ENCODE data around the gene GSTA2. TPM values are rescaled to one million over a fixed set of nuclear protein-coding genes. Genes with fewer than 3 reads are reported as not detected.
"Not testable (repeated sequence)": the region's sequence is repeated elsewhere in the genome, so short reads cannot be mapped to it uniquely, and the experiment has no call there.

The GSTA2 gene
- total RNA-seq, 2 donors from 2014 or later: not detected

DNA sequence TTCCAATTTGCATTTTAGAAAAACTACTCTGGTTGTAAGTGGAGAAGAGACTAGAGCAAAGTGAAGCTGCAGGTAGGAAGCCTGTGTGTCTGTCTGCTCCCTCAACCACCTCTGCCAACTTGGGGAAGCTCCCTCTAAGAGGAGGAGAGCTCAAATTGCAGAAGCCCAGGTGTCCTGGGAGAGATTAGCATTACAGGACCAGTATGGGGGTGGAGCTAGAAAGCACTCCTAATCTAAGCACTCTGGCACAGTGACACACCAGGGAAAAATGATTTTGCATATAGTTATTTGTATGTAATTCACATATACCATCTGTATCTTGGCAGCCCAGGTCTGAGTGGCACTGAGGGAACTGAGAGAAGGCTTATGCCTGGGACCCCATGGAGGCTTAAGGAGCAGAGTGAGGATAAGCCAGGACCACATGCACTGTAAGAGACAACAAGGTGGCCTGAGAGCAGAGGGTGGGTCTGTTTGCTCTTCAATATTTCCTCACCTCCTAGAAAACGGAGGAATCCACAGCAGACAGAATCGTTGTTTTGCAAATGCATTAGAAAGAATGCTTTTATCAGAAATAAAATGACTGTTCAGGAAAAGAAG lies 13.6 kb downstream of the GSTA2 start:
- ATAC-seq: no peak
- H3K9me3 ChIP-seq (ENCODE audit: control insufficient read depth, low read length, poor library complexity, severe bottlenecking): no peaks in the 10 kb centered on the region

DNA sequence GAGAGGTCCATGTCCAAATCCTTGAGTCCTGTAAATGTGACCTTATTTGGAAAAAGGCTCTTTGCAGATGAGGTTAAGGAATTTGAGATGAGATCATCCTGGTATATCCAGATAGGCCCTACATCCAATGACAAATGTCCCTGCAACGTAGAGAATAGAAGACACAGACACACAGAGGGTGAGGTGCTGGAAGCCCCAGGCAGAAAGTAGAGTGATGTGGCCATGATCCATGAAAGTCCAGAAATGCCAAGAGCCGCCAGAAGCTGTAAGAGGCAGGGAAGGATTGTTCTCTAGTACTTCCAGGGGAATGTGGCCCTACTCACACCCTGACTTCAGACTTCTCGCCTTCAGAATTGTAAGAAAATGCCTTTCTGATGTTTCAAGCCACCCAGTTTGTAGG lies 16.0 kb downstream of the GSTA2 start:
- not testable (repeated sequence) for ATAC-seq; H3K4me1 Mint-ChIP-seq; H3K4me3 Mint-ChIP-seq; DNase-seq; H3K27ac Mint-ChIP-seq; H3K36me3 Mint-ChIP-seq (ENCODE audit: low read depth); H3K9me3 ChIP-seq (ENCODE audit: control insufficient read depth, low read length, poor library complexity, severe bottlenecking)
- H3K27me3 Mint-ChIP-seq: peaks cover 39% of the 10 kb centered on the region

More for the DNA sequence above, 13.6 kb downstream of the GSTA2 start:
- DNase-seq: no peak
- Mint-ChIP-seq H3K4me3 (no peak overlapping the region), H3K36me3 (ENCODE audit: low read depth) (no peaks in the 10 kb centered on the region), H3K27me3 (peaks cover 32% of the 10 kb centered on the region), H3K27ac (no peak overlapping the region), H3K4me1 (peaks cover 2% of the 10 kb centered on the region)

DNA sequence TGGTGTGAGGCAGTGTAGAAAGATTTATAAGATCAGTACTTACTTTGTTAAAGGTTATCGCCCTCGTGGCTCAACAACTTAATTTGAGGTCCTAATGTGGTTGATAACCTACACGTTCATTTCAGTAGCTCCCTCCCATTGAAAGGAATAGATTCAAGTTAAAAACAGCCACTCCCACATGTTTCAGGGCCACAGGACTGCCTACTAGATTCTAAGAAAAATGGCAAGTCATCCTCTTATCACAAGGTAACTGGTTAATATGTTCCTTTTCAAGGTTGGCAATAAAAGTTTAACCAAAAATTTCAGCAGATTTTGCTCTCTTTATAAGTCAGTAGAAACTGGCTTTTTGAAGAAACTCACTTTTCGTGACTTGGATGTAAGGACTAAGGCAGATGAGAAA lies 17.1 kb downstream of the GSTA2 start:
- H3K27ac Mint-ChIP-seq: no peak overlapping the region

GRCh38 chr6:52745764-52746201 lies 17.5 kb downstream of the GSTA2 start:
- no peak overlapping the region for H3K27ac Mint-ChIP-seq
- peaks cover 2% of the 10 kb centered on the region for H3K4me1 Mint-ChIP-seq
- no peaks in the 10 kb centered on the region for H3K9me3 ChIP-seq (ENCODE audit: control insufficient read depth, low read length, poor library complexity, severe bottlenecking)
- DNase-seq: no peak
- H3K36me3 Mint-ChIP-seq (ENCODE audit: low read depth): peaks cover 3% of the 10 kb centered on the region
- H3K27me3 Mint-ChIP-seq: peaks cover 43% of the 10 kb centered on the region
- no peak for ATAC-seq
- H3K4me3 Mint-ChIP-seq: no peak overlapping the region

More for the DNA sequence above, 17.1 kb downstream of the GSTA2 start:
- Mint-ChIP-seq H3K4me1 (peaks cover 2% of the 10 kb centered on the region), H3K36me3 (ENCODE audit: low read depth) (peaks cover 3% of the 10 kb centered on the region), H3K4me3 (no peak overlapping the region), H3K27me3 (peaks cover 43% of the 10 kb centered on the region)
- DNase-seq (no peak), ATAC-seq (no peak)
- H3K9me3 ChIP-seq (ENCODE audit: control insufficient read depth, low read length, poor library complexity, severe bottlenecking): no peaks in the 10 kb centered on the region

DNA sequence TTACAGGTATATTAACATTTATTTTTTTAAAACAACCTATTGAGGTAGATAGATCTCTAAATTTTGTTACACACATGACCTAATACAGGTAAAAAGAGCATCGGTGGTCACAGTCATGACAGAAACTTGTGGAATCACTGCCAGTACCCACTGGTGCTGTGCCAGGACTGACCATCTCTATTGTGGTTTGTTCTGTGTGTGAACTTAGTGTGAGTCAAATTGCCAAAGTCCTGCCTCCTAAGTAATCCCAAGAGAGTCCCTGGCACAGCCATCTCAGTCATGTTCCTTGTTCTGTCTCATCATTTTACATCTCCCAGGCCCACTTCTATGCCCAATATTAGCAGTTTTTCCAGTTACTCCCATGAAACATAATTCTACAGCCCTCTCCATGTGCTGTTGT lies 21.4 kb downstream of the GSTA2 start:
- peaks cover 38% of the 10 kb centered on the region for H3K27me3 Mint-ChIP-seq
- DNase-seq: no peak
- peaks cover 5% of the 10 kb centered on the region for H3K36me3 Mint-ChIP-seq (ENCODE audit: low read depth)
- no peaks in the 10 kb centered on the region for H3K9me3 ChIP-seq (ENCODE audit: control insufficient read depth, low read length, poor library complexity, severe bottlenecking)
- no peak for ATAC-seq
- peaks cover 2% of the 10 kb centered on the region for H3K4me1 Mint-ChIP-seq
- no peak overlapping the region for H3K27ac Mint-ChIP-seq
- H3K4me3 Mint-ChIP-seq: no peak overlapping the region

GRCh38 chr6:52739627-52740026 lies 23.6 kb downstream of the GSTA2 start:
- no peak for ATAC-seq
- no peak for DNase-seq
- H3K27me3 Mint-ChIP-seq: peaks cover 28% of the 10 kb centered on the region
- no peak overlapping the region for H3K27ac Mint-ChIP-seq
- H3K4me3 Mint-ChIP-seq: no peak overlapping the region
- H3K4me1 Mint-ChIP-seq: no peaks in the 10 kb centered on the region
- H3K36me3 Mint-ChIP-seq (ENCODE audit: low read depth): peaks cover 5% of the 10 kb centered on the region
- no peaks in the 10 kb centered on the region for H3K9me3 ChIP-seq (ENCODE audit: control insufficient read depth, low read length, poor library complexity, severe bottlenecking)

DNA sequence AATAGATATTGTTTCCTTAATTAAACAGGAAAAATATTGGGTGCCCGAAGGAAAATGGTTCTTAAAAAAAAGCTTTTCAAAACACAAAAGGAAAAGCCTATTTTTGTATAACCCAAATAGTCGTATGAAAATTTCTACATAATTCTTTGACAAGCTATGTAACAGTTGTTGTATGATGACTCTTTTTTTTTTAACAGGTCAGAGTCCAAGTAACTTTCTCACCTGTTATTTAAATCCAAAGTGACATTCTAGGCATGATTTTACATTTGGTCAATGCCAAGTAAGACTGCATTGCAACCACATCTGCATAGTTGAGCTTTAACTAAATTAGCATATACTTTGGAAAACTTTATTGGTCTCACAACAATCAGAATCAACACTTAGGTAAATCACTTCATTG lies 24.1 kb downstream of the GSTA2 start:
- H3K9me3 ChIP-seq (ENCODE audit: control insufficient read depth, low read length, poor library complexity, severe bottlenecking): no peaks in the 10 kb centered on the region
- Mint-ChIP-seq H3K36me3 (ENCODE audit: low read depth) (peaks cover 5% of the 10 kb centered on the region), H3K27ac (no peak overlapping the region), H3K4me3 (no peak overlapping the region), H3K4me1 (no peaks in the 10 kb centered on the region), H3K27me3 (peaks cover 23% of the 10 kb centered on the region)
- no peak for ATAC-seq
- no peak for DNase-seq

- ATAC-seq (no peak), DNase-seq (no peak)
- Mint-ChIP-seq H3K27me3 (peaks cover 5% of the 10 kb centered on the region), H3K4me1 (no peaks in the 10 kb centered on the region), H3K27ac (no peak overlapping the region), H3K36me3 (ENCODE audit: low read depth) (peaks cover 2% of the 10 kb centered on the region), H3K4me3 (no peak overlapping the region)
- no peaks in the 10 kb centered on the region for H3K9me3 ChIP-seq (ENCODE audit: control insufficient read depth, low read length, poor library complexity, severe bottlenecking)
Measured at GRCh38 chr6:52736145-52736544, 27.1 kb downstream of the GSTA2 start.

DNA sequence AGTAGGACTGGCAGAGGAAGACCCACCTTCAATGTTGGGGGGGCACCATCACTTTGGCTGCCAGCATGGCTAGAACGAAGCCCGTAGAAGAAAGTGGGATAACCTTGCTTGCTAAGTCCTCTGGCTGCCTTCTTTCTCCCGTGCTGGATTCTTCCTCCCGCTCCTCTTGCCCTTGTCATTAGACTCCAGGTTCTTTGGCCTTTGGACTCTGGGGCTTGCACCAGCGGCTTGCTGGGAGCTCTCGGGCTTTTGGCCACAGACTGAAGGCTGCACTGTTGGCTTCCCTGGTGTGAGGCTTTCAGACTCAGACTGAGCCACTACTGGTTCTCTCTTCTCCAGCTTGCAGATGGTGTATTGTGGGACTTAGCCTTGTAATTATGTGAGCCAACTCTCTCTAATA lies 28.2 kb downstream of the GSTA2 start:
- no peaks in the 10 kb centered on the region for H3K9me3 ChIP-seq (ENCODE audit: control insufficient read depth, low read length, poor library complexity, severe bottlenecking)
- H3K4me3 Mint-ChIP-seq: no peak overlapping the region
- no peaks in the 10 kb centered on the region for H3K27me3 Mint-ChIP-seq
- DNase-seq (no peak), ATAC-seq (no peak)
- no peaks in the 10 kb centered on the region for H3K4me1 Mint-ChIP-seq
- H3K36me3 Mint-ChIP-seq (ENCODE audit: low read depth): no peaks in the 10 kb centered on the region
- no peak overlapping the region for H3K27ac Mint-ChIP-seq

DNA sequence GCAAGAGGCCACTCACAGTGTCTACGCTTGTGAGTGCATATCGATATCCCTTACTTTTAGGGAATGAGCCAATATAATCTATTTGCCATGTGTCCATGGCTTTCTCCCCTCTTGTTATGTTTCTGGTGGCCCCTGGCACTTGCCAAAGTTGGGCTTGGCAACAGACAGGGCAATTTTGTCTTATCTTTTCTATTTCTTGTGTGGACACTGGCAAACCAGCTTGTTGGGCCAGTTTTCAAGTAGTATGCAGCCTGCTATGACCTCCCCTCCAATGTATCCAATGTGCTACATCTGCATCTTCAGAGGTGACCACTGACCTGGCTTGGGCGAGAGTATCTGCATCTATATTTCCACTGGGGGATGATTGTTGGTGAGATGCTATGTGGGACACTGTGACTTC lies 29.2 kb downstream of the GSTA2 start:
- Mint-ChIP-seq H3K27me3 (no peaks in the 10 kb centered on the region), H3K27ac (no peak overlapping the region), H3K4me3 (no peak overlapping the region), H3K36me3 (ENCODE audit: low read depth) (no peaks in the 10 kb centered on the region), H3K4me1 (no peaks in the 10 kb centered on the region)
- ATAC-seq (no peak), DNase-seq (no peak)
- no peaks in the 10 kb centered on the region for H3K9me3 ChIP-seq (ENCODE audit: control insufficient read depth, low read length, poor library complexity, severe bottlenecking)

GRCh38 chr6:52733172-52733571 lies 30.1 kb downstream of the GSTA2 start:
- DNase-seq (no peak), ATAC-seq (no peak)
- no peaks in the 10 kb centered on the region for H3K36me3 Mint-ChIP-seq (ENCODE audit: low read depth)
- H3K27me3 Mint-ChIP-seq: no peaks in the 10 kb centered on the region
- no peaks in the 10 kb centered on the region for H3K9me3 ChIP-seq (ENCODE audit: control insufficient read depth, low read length, poor library complexity, severe bottlenecking)
- H3K4me3 Mint-ChIP-seq: no peak overlapping the region
- no peaks in the 10 kb centered on the region for H3K4me1 Mint-ChIP-seq
- H3K27ac Mint-ChIP-seq: no peak overlapping the region

- Mint-ChIP-seq H3K36me3 (ENCODE audit: low read depth) (no peaks in the 10 kb centered on the region), H3K4me3 (no peak overlapping the region), H3K27me3 (no peaks in the 10 kb centered on the region), H3K4me1 (no peaks in the 10 kb centered on the region), H3K27ac (no peak overlapping the region)
- ATAC-seq (no peak), DNase-seq (no peak)
- no peaks in the 10 kb centered on the region for H3K9me3 ChIP-seq (ENCODE audit: control insufficient read depth, low read length, poor library complexity, severe bottlenecking)
Measured at GRCh38 chr6:52731719-52732118, 31.6 kb downstream of the GSTA2 start.

DNA sequence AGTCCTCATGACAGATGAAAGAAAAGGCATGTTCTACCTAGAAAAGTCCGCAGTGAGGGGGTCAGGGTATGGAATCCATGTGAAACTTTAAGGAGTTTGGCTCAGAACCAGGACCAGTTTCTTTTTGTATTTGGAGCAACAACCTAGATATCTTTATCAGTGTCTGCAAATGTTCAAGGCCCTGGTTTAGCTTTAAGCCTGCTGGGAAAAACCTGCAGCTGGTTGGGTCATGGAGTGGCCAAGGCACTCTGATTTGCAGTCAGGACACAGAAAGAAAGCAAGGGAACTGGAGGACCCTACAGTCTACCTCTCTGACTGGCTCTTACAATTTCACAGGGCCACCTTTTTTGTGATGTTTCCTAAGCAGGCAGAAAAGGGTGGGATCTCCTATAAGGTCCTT lies 33.7 kb downstream of the GSTA2 start:
- DNase-seq: no peak
- ATAC-seq: no peak
- H3K4me3 Mint-ChIP-seq: no peak overlapping the region
- no peaks in the 10 kb centered on the region for H3K9me3 ChIP-seq (ENCODE audit: control insufficient read depth, low read length, poor library complexity, severe bottlenecking)
- no peaks in the 10 kb centered on the region for H3K36me3 Mint-ChIP-seq (ENCODE audit: low read depth)
- H3K4me1 Mint-ChIP-seq: no peaks in the 10 kb centered on the region
- H3K27me3 Mint-ChIP-seq: peaks cover 9% of the 10 kb centered on the region
- no peak overlapping the region for H3K27ac Mint-ChIP-seq

- Mint-ChIP-seq H3K27me3 (peaks cover 16% of the 10 kb centered on the region), H3K36me3 (ENCODE audit: low read depth) (no peaks in the 10 kb centered on the region), H3K27ac (no peak overlapping the region), H3K4me1 (no peaks in the 10 kb centered on the region), H3K4me3 (no peak overlapping the region)
- no peak for DNase-seq
- no peaks in the 10 kb centered on the region for H3K9me3 ChIP-seq (ENCODE audit: control insufficient read depth, low read length, poor library complexity, severe bottlenecking)
- no peak for ATAC-seq
Measured at GRCh38 chr6:52728394-52728793, 34.9 kb downstream of the GSTA2 start.

Data from T-helper 17 cell (primary cell).